Endothelial cell of umbilical vein (primary cell): ENCODE results near the gene ABHD8. TPM values are rescaled to one million over a fixed set of nuclear protein-coding genes. Genes with fewer than 3 reads are reported as not detected.

ENCODE experiments used
- BruUV-seq: library from RNA; stranded (reverse); fragments of 400-500 nt; replicated peaks from 2 replicates; lab custom pipeline; 2021; lab: Mats Ljungman, UMichigan
- CTCF ChIA-PET: fragments of 300-600, 350-600 bp; sonication (Branson Sonifier 250); formaldehyde crosslinking; loops from one replicate; lab custom pipeline; 2021; ENCODE audit warnings: antibody characterized with exemption, inconsistent platforms; lab: Charles Lee
- POLR2A ChIA-PET: fragments of 300-600, 350-600 bp; sonication (Branson Sonifier 250); formaldehyde crosslinking; loops from one replicate; lab custom pipeline; 2021; ENCODE audit warnings: antibody characterized with exemption, inconsistent platforms; lab: Charles Lee
- DNase-seq: peaks from one replicate; pipeline ENCODE4 v3.0.0-alpha.2; 2011; ENCODE audit warnings: low read depth, low spot score
- FAIRE-seq: peaks from 2 replicates; lab custom pipeline; 2011; peaks lifted over from hg19 to GRCh38; lab: Jason Lieb, UNC
- H2AFZ ChIP-seq: 2 replicates; pipeline ENCODE4 v1.6.0; 2012; ENCODE audit warnings: low read depth, low read length, control low read depth, inconsistent platforms
- H3K27ac ChIP-seq: 2 replicates; pipeline ENCODE4 v1.5.1; 2011; ENCODE audit warnings: low read depth, mild to moderate bottlenecking, control low read depth, low read length, moderate library complexity; ENCODE audit not compliant: insufficient read depth
- H3K27me3 ChIP-seq, 2 experiments: 2 replicates each; pipeline versions ENCODE4 v1.6.0 to v1.6.1; 2011; ENCODE audit warnings: low read length in 2 of 2, mixed read lengths in 1 of 2; ENCODE audit not compliant: control insufficient read depth in 2 of 2, insufficient read depth in 2 of 2
- H3K36me3 ChIP-seq, 2 experiments: 2 replicates in 1 of 2; 3 replicates in 1 of 2; pipeline ENCODE4 v1.5.1; 2011; ENCODE audit warnings: low read length in 2 of 2, mild to moderate bottlenecking in 1 of 2, moderate library complexity in 1 of 2; ENCODE audit not compliant: control insufficient read depth in 2 of 2, insufficient read depth in 2 of 2; ENCODE audit errors: extremely low read depth in 1 of 2
- H3K4me1 ChIP-seq: 3 replicates; pipeline ENCODE4 v1.5.1; 2011; ENCODE audit warnings: mild to moderate bottlenecking, low read length; ENCODE audit not compliant: control insufficient read depth, insufficient read depth; ENCODE audit errors: extremely low read depth
- H3K4me2 ChIP-seq: 2 replicates; pipeline ENCODE4 v1.6.1; 2011; ENCODE audit warnings: low read length, control low read depth, mixed read lengths; ENCODE audit not compliant: insufficient read depth
- H3K4me3 ChIP-seq, 3 experiments: fragments of 200-600 bp in 1 of 3; sonication (generic), shearing (Covaris generic) in 1 of 3; replicated peaks in 1 of 3; 2 replicates each; pipeline ENCODE4 v1.5.1; 2011 to 2016; ENCODE audit warnings: control low read depth in 3 of 3, low read length in 3 of 3, mild to moderate bottlenecking in 2 of 3, inconsistent platforms in 1 of 3, low read depth in 1 of 3, moderate library complexity in 1 of 3; ENCODE audit not compliant: insufficient read depth in 1 of 3
- H3K79me2 ChIP-seq: 2 replicates; pipeline ENCODE4 v1.6.0; 2012; ENCODE audit warnings: low read length, inconsistent platforms; ENCODE audit not compliant: control insufficient read depth, insufficient read depth
- H3K9ac ChIP-seq: replicated peaks from 2 replicates; pipeline ENCODE3; 2011; ENCODE audit warnings: low read length, control low read depth; ENCODE audit not compliant: insufficient read depth; ENCODE audit errors: extremely low read depth
- H3K9me1 ChIP-seq: replicated peaks from 3 replicates; pipeline ENCODE4 v1.6.0; 2011; ENCODE audit warnings: mild to moderate bottlenecking, low read length; ENCODE audit not compliant: control insufficient read depth, insufficient read depth; ENCODE audit errors: extremely low read depth
- H3K9me3 ChIP-seq: replicated peaks from 2 replicates; pipeline ENCODE4 v1.5.1; 2012; ENCODE audit warnings: low read length, inconsistent platforms; ENCODE audit not compliant: control insufficient read depth, insufficient read depth
- H4K20me1 ChIP-seq: replicated peaks from 2 replicates; pipeline ENCODE3; 2011; ENCODE audit warnings: mild to moderate bottlenecking, low read length; ENCODE audit not compliant: control insufficient read depth, insufficient read depth; ENCODE audit errors: extremely low read depth
- CTCF ChIP-seq, 2 donors: IDR thresholded peaks; 1 replicate in 1 of 2; 2 replicates in 1 of 2; pipeline ENCODE4 v1.5.1; 2011; ENCODE audit warnings: low read length in 2 of 2, mild to moderate bottlenecking in 2 of 2, moderate library complexity in 2 of 2, control low read depth in 1 of 2, inconsistent platforms in 1 of 2, low read depth in 1 of 2; ENCODE audit not compliant: insufficient read depth in 1 of 2; ENCODE audit errors: extremely low read depth in 1 of 2
- EZH2 ChIP-seq: IDR thresholded peaks from 2 replicates; pipeline ENCODE4 v1.6.1; 2012; ENCODE audit warnings: borderline replicate concordance, low read depth, mild to moderate bottlenecking, moderate library complexity, low read length, inconsistent platforms; ENCODE audit not compliant: severe bottlenecking
- FOS ChIP-seq: IDR thresholded peaks from 2 replicates; pipeline ENCODE4 v1.6.1; 2011; ENCODE audit warnings: mild to moderate bottlenecking, low read length, moderate library complexity, borderline replicate concordance; ENCODE audit not compliant: insufficient read depth
- GATA2 ChIP-seq: IDR thresholded peaks from 2 replicates; pipeline ENCODE4 v1.7.0; 2011; ENCODE audit warnings: low read depth, mild to moderate bottlenecking, moderate library complexity, mixed read lengths, low read length; ENCODE audit not compliant: insufficient read length, insufficient read depth
- JUN ChIP-seq: IDR thresholded peaks from 2 replicates; pipeline ENCODE4 v1.6.1; 2011; ENCODE audit warnings: borderline replicate concordance, low read depth; ENCODE audit not compliant: insufficient read length, insufficient read depth
- MAX ChIP-seq: IDR thresholded peaks from 2 replicates; pipeline ENCODE4 v1.6.1; 2011; ENCODE audit not compliant: insufficient read depth, insufficient read length
- MYC ChIP-seq: IDR thresholded peaks from one replicate; pipeline ENCODE4 v1.6.1; 2011; ENCODE audit warnings: mild to moderate bottlenecking, low read depth, low read length
- POLR2A ChIP-seq: IDR thresholded peaks from 2 replicates; pipeline ENCODE4 v1.6.1; 2012; ENCODE audit warnings: low read depth, mild to moderate bottlenecking, control low read depth, low read length
- POLR2AphosphoS5 ChIP-seq: IDR thresholded peaks from 2 replicates; pipeline ENCODE4 v1.6.1; 2012; ENCODE audit warnings: low read depth, mild to moderate bottlenecking, control low read depth, low read length, moderate library complexity; ENCODE audit not compliant: insufficient read depth
- dilution Hi-C: fragments of 300-500 bp; cut with MboI; formaldehyde crosslinking; loops from one replicate; pipeline ENCODE4 v1.15.0; 2019; ENCODE audit warnings: low sequenced_read_pairs; ENCODE audit not compliant: extremely low pct_ligation_motif_present
- intact Hi-C: fragments of 100-400 bp; cut with micrococcal nuclease; formaldehyde crosslinking; loops from one replicate; pipeline ENCODE4 v1.10.0; 2022
- polyA plus RNA-seq, 4 experiments: library from polyadenylated mRNA; depleted of rRNA in 3 of 4; stranded (reverse) in 3 of 4; unstranded in 1 of 4; fragments of >200 nt; gene quantifications; 2 replicates each; pipeline versions ENCODE4 v1.2.1 to v1.2.3, GENCODE V29; 2011 to 2012; ENCODE audit warnings: missing spikeins in 1 of 4
- total RNA-seq: library from RNA; stranded (reverse); gene quantifications from 2 replicates; pipeline ENCODE4 v1.2.3, GENCODE V29; 2021

The ABHD8 gene
- total and polyA plus RNA-seq, 2 donors (not counting 3 experiments of a cell fraction or from before 2014, with no cell fraction given): 5.9 to 8.7 TPM

- H3K4me2 ChIP-seq: no peak overlapping the region
- FAIRE-seq: no peak
- H3K4me3 ChIP-seq: no peak overlapping the region
- no TSS peak for BruUV-seq
- ChIA-PET CTCF (interaction anchor here (1.5 to 4.4 kb wide), 4 partner anchors 11 to 32 kb away, joined by 3 to 28 read pairs (median 5); no protein-coding TSS in a partner anchor), POLR2A (interaction anchor here (0.6 to 1.1 kb wide), 2 partner anchors 14 to 76 kb away, joined by 3 to 7 read pairs; partner anchors contain the start of gene USHBP1)
- intact Hi-C loops (no loop called here), dilution Hi-C loops (no loop called here)
- no peaks in the 10 kb centered on the region for H4K20me1 ChIP-seq
- no peak overlapping the region for H2AFZ ChIP-seq
- no peak for DNase-seq
- no peaks in the 10 kb centered on the region for H3K9me3 ChIP-seq
- no peaks in the 10 kb centered on the region for H3K27me3 ChIP-seq
- H3K79me2 ChIP-seq: peaks cover under 1% of the 10 kb centered on the region
- H3K27ac ChIP-seq: no peak overlapping the region
- no peak for TF ChIP-seq GATA2
- no peak for TF ChIP-seq JUN
- no peak for TF ChIP-seq POLR2A
- TF ChIP-seq CTCF (IDR thresholded peaks at IDR 0.05; ENCODE audit: extremely low read depth in 1 of 2, insufficient read depth in 1 of 2, low read depth in 1 of 2, low read length in 2 of 2): no peak
- TF ChIP-seq EZH2: no peak
- TF ChIP-seq MYC: no peak
- no peak for TF ChIP-seq FOS
- no peak for TF ChIP-seq MAX
- TF ChIP-seq POLR2AphosphoS5: no peak
- H3K9me1 ChIP-seq: no peaks in the 10 kb centered on the region
- H3K36me3 ChIP-seq: peaks cover 0 to 20% of the 10 kb centered on the region in 2 experiments
- H3K4me1 ChIP-seq: peaks cover 22% of the 10 kb centered on the region
- no peak overlapping the region for H3K9ac ChIP-seq
Measured at GRCh38 chr19:17249887-17250548, 53.2 kb downstream of the ABHD8 start.
